Left renal pelvis (tissue), 4 donors: Measurements from ENCODE around the gene RIMKLB. TPM values are rescaled to one million over a fixed set of nuclear protein-coding genes. Genes with fewer than 3 reads are reported as not detected.
"Not testable (repeated sequence)": the region's sequence is repeated elsewhere in the genome, so short reads cannot be mapped to it uniquely, and the experiment has no call there.

Experiments used
- DNase-seq, 4 donors: peaks; one replicate each; pipeline ENCODE4 v3.0.0-alpha.2; 2013; ENCODE audit warnings: low read depth in 4 of 4, low spot score in 3 of 4
- polyA plus RNA-seq, 4 donors: library from polyadenylated mRNA; unstranded; fragments of 120-200 nt; gene quantifications; one replicate each; pipeline ENCODE4 v1.2.1, GENCODE V29; 2013; ENCODE audit not compliant: insufficient read length in 4 of 4

RIMKLB gene
- polyA plus RNA-seq, 4 donors: 90.3 to 130 (median 107) TPM

DNA sequence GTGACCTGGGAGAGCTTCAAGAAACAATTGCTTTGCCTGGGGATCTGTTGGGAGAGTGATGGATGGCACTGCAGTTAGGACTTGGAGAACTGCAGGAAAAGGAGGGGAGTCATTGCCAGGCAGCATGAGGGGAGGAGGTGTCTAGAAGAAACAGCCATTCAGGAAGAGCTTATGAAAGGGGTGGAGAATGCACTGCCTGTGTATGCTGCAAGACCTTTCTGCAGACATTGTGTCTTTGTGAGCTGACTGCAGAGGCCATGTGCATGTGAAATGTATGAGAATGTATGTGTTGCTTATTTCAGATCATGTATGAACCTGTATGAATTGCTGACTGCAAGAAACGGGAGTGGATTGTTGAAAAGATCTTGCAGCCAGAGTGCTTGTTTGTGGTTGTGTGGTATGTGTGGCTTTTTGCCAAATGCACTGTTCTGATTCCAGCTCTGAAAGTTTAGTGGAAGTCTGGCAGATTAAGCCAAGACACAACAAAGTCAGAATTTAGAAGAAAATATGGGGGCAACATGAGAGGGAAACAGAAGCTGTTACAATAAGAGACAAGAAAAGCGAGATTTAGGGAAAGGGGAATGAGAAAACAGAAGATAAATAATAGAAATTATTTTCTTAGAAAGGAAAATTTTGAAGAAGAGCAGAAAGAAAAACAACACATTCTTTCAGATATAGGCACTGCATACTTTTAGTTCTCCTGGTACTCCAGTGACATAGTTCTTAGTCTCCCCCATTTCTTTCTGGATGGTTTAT is 9.8 kb upstream of the RIMKLB start:
- DNase-seq: peak in 2 of 4 donors; percentile 67 to 81

DNA sequence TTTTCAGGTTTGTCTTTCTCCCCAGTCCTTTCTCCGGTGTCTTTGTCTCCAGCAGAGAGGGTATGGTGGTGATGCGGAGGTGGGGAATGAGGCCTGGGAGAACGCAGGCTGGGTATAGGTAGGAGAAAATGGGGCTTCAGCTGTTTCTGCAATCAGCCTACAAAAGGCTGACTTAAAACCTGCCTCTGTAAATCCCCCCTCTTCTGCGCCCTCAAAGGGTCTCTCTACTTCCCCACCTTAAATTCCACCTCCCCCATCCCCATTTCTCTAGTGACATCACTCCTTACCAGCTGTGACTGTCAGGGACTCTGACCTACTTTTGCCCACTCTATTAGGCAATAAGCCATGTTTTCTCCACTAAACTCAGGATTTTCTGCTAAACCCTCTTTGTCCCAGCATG is 8.1 kb upstream of the RIMKLB start:
- DNase-seq: no peak

DNA sequence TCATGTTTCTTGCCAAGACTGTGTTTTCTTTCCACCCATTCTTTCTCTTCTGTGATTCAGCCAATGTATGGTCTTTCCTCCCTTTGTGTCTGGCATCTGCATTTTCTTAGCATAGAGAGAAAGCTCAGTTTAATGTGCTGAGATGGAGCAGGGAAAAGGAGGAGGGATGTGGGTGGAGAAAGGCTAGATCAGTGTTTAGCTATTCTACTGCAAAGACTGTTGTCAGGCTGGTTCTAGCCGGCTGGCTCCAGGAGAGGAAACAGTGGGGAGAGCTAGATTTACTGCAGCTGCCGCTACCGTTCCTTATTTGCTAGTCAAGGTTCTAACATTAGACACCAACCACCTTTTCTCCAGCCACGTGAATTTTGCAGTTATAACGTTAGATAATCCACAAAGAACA is 5.2 kb upstream of the RIMKLB start:
- peak in 3 of 4 donors; percentile 65 to 80 (median 70) for DNase-seq

DNA sequence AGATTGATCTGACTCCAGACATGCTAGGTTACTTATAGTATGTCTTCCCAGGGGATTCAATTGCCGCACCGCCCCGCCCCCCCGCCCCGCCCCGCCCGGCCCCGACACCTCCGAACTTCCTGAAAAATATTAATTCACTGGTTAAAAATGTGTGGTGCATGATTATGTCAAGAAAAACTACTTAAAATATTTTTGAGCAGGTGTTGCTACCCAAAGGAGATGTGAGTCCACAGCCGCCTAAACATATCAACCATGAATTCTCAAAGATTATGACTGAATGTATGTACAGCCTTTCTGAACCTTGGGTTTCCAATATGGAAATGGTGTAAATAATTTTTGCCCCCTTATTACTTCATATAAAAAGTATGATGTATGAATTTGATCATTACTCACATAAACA is 2.7 kb upstream of the RIMKLB start:
- DNase-seq: no peak

DNA sequence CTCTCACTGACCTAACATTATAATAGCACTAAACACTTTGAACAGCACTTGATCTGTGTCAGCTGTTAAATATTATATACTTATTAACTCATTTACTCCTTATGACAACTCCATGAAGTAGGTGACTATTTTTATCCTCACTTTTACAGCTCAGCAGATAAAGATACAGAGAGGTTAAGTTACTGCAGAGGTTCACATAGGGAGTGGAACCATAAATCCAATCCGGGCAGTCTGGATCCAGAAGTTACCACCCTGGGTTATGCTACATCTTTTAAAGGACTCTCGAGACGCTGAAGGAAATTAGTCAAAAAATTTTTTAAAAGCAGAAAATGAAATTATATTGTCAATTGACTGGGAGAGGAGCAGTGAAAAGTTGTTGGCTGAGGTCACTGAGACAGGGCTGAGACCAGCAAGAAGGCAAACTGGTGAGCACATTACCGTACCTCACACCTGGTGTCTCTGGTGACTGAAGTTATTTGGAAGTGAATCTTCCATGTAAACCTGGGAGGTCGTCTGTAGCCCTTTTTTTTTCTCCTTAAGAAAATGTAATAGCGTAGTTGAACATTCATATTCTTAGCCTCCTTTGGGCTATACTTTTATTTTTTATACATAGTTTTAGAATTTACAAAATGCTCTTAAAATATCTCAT is 1.2 kb upstream of the RIMKLB start:
- no peak for DNase-seq

DNA sequence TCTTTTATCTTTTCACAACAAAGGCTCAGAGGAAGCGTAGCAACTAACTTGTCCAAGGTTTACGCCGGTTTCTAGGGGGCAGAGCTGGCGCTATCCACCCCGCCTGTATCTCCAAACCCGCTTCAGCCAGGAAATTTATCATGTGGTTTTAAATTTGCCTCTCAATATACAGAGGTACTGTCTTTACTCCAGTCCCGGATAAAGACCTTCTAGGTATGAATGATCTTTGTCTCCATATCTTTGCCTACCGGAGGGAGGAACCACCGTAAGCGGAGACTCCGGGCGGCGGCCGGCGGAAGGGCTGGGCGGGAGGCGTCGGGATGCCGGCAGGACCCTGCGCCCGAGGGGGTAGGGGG is 693 bp upstream of the RIMKLB start:
- DNase-seq: no peak

DNA sequence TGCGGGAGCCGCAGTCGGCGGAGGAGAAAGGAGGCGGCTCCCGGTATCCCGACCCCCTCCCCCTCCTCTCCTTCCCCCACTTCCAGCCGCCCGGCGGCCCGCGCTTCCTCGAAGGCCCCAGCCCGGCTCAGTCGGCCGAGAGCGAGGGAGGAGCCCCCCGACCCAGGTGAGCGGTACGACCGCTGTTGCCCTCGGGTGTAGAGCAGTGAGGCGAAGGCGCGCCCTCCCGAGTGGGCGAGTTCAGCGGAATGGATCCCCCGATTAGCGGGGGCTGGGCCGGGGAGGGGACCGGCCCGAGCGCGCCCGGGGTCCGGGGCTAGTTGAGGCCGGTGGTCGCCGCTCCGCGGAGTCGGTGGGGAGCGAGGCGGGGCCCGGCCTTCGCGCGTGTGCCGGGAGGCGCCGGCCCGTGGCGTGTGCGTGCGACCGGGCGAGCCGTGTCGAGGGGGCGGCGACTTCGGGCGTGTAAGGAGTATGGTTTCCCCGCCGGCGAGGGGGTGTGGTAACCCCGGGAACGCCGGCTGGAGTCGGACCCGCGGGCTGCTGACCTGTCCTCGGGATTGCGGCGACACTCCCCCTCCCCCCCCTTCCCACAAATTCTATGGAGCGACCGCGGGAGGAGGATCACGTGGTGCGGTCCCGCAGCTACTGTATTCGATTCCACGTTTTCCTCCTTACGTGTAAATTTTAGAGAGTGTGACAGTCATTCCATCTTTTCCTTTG is 501 bp downstream of the RIMKLB start:
- no peak for DNase-seq

DNA sequence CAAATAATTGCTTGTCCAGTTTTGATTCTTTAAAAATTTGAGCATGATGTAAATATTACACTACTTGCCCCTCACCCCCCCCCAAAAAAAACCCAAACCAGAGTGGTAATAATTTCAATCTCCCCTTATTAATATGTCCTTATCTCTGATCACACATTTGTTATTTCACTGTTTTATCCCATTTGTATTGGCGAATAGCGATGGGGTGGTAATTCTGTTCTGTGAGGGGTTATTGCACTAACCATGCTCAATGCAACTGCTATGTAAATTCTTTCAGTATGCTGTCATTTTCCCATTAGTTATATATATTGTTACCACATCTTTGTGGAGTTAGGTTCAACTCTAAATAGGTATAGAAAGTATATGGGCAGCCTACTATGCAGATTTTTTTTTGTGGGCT is 1.1 kb downstream of the RIMKLB start:
- DNase-seq: no peak

DNA sequence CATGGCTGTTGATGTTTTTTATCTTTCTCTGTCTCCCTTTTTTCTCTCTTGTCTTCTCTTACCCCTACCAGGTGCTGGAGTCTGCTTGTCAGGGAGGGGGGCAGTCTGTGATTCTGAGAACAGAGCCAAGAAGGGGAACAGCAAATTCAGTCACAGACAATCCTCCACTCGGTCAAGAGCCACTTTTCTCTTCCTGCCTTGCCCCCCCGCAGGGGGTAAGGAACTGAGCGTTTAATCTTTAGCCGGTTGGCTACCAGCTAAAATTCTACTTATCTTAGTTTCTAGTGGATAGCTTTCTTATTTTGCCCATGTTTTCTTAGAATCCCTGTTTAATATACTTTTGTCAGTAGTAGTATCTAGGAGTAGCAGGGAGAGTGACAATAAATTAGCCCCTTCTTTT is 1.9 kb downstream of the RIMKLB start:
- no peak for DNase-seq

DNA sequence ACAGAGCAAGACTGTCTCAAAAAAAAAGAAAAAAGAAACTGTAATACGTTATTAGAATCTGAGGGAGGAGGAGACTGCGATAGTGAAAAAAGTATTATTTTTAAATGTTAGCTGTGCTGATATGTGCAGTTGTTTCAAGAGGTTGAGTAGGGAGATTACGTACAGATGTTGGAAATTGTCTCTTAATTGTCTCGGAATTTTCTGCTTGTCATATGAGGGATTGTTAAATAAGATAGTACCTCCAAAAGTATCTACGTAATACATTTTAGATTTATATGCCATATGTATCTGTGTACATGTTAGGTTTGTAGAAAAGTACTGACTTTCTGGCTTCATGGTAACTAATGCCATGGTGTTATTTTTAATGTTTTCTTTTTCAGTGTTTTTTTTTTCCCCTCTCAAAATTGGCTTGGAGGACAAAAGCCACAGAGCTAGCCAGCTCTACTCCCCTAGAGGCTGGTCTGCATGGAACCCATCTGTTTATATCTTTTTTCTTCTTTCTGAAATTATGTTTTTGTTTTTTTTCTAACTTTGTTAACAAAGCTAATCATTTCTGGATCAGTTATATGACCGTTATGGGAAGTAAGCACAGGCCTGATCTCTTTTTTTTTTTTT is 3.4 kb downstream of the RIMKLB start:
- DNase-seq: no peak

DNA sequence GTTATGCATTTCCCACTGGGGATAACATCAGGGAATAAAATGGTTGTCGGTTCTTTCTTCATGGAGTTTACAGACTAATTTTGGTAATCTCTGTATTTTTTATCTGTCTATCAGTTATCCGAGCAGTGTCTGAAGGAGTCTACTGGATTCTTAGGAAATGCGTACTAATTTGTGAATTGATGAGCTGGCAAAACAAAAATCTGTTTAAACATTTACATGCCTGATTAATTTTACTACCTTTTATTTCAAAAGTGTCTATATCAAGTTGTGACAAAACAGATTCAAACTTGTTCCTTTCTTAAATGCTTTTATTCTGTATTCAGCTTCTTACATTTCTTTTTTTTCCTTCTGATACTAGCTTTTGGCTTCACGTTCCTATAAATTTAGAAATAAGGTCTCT is 4.4 kb downstream of the RIMKLB start:
- no peak for DNase-seq

DNA sequence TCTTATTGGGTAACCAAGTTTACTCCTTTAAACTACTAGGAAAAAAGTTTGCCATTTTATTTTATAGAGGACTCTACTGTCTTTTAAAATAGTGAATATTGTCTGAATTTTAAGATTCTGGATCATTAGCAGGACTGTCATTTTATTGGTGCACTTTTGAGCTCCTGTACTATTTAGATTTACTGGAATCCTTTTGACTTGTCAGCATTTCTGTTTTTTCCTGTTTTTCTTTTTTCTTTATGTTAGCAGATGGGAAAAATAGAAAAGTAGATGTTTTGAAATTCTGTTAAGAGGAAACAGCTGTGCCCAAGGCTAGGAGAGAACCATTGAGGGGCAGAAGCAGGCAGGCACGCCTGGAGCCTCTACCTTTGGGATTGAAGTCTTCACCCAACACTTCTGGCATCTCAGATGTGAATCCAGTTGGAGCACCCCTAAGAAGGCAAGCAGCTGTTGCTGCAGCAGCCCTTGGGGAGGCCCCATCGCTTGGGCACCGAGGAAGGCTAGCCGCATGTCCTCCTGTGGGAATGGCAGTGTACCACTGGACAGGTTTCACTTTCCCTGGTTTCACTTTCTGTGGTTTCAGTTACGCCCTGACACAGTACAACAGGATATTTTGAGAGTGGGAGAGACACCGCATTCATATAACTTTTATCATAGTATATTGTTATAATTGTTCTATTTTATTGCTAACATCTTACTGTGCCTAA is 11.5 kb downstream of the RIMKLB start:
- no peak for DNase-seq

DNA sequence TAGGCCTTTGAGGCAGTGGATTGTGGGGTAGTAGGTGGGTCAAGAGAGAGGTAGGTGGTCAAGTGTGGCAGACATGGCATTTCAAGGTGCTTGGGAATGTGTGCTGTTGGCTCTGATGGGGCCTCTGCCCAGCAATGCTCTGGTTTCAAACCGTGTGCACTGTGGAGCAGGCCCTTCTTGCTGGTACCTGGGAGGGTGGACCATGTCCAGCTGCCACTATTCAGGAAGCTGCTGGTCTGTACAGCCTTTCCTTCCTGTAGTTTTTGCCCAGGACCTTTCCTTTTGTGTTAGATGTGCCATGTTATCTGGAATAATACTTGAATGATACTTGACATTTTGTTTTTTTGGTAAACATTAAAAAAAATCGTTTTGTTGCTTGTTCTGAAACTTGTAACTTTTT is 14.8 kb downstream of the RIMKLB start:
- DNase-seq: no peak

DNA sequence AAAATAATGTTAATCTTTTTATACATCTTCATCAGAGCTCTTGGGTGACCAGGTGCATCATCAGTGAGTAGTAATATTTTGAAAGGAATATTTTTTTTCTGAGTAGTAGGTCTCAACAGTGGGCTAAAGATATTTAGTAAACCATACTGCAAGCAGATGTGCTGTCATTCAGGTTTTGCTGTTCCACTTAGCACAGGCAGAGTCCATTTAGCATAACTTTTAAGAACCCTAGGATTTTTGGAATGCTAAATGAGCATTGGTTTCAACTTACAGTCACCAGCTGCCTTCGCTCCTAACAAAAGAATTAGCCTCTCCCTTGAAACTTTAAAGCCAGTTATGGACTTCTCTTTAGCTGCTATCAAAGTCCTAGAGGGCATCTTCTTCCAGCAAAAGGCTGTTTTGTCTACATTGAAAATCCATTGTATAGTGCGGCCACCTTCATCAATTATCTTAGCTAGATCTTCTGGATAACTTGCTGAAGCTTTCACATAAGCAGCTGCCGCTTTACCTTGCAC is 24.6 kb downstream of the RIMKLB start:
- DNase-seq: no peak

DNA sequence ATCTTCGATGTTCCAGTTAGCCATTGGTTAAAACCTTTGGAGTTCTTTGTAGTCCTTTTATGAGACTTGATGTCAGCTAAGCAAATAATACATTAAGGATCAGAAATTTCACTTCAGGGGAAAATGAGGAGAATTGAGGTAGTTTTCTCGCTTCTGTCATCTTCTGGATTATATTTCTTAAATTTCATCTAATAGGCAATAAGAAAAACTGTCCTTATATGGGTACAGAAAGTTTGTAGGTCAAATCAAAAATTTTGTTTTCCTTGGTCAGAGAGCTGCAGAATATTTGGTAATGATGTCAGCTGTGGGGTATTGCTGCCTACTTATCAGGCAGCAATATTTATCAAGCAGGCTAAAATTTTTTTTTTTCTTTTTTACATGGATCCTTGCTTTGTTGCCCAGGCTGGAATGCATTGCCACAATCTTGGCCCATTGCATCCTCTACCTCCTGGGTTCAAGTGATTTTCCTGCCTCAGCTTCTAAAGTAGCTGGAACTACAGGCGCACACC is 37.1 kb downstream of the RIMKLB start:
- DNase-seq: no peak

DNA sequence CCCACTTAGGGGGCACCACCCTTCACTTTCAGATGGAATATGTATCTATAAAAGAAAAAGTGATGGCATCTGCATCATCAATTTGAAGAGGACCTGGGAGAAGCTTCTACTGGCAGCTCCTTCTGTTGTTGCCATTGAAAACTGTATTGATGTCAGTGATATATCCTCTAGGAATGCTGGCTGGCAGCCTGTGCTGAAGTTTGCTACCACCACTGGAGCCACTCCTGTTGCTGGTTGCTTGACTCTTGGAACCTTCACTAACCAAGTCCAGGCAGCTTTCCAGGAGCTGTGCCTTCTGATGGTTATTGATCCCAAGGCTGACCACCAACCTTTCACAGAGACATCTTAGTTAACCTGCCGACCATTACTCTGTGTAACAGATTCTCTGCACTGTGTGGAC is 44.7 kb downstream of the RIMKLB start:
- no peak for DNase-seq

DNA sequence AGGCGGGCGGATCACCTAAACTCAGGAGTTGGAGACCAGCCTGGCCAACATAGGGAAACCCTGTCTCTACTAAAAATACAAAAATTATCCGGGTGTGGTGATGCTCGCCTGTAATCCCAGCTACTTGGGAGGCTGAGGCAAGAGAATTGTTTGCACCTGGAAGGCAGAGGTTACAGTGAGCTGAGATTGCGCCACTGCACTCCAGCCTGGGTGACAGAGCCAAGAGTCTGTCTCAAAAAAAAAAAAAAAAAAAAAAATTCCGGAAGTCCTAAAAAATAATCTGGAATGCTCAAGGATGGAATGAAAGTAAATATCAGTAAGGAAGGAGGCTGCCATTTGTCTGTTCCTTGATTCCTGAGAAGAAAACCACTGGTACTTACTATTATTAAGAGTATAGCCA is 45.3 kb downstream of the RIMKLB start:
- DNase-seq: not testable (repeated sequence)

DNA sequence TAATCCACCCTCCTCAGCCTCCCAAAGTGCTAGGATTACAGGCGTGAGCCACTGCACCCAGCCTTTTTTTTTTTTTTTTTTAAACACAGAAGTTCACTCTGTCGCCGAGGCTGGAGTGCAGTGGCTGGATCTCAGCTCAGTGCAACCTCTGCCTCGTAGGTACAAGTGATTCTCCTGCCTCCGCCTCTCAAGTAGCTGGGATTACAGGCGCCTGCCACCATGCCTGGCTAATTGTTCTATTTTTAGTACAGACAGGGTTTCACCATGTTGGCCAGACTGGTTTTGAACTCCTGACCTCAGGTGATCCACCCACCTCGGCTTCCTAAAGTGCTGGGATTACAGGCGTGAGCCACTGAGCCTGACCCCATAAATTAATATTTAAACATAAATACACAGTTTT is 47.8 kb downstream of the RIMKLB start:
- not testable (repeated sequence) for DNase-seq

DNA sequence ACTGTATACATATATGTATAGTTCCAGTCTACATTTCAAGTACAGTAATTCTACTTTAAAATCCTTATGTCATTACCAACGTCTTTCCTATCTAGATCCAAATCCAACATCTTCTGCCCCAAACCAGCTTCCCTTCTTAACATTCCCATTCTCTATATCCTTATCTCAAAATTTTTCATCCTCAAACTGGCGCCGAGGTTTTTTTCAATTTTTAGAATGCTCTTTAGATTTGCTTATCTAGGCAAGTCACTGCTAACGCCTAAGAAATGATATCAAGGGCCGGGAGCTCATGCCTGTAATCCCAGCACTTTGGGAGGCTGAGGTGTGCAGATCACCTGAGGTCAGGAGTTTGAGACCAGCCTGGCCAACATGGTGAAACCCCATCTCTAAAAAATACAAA is 48.3 kb downstream of the RIMKLB start:
- no peak for DNase-seq

DNA sequence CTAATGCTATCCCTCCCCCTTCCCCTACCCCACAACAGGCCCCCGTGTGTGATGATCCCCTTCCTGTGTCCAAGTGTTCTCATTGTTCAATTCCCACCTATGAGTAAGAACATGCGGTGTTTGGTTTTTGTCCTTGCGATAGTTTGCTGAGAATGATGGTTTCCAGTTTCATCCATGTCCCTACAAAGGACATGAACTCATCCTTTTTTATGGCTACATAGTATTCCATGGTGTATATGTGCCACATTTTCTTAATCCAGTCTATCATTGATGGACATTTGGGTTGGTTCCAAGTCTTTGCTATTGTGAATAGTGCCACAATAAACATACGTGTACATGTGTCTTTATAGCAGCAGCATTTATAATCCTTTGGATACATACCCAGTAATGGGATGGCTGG is 62.3 kb downstream of the RIMKLB start:
- DNase-seq: not testable (repeated sequence)
